Ectodermal cell (in vitro differentiated cells): ENCODE data around the gene MYO1E.
"Not testable (repeated sequence)": the region's sequence is repeated elsewhere in the genome, so short reads cannot be mapped to it uniquely, and the experiment has no call there.

Experiments used
- H3K27ac ChIP-seq: 2 replicates; pipeline ENCODE4 v1.7.0; 2013; ENCODE audit warnings: mild to moderate bottlenecking, low read depth, low read length; ENCODE audit not compliant: insufficient read depth, poor library complexity, severe bottlenecking
- H3K27me3 ChIP-seq: 2 replicates; pipeline ENCODE4 v1.7.0; 2013; ENCODE audit warnings: mild to moderate bottlenecking, low read length; ENCODE audit not compliant: insufficient read depth, control insufficient read depth, poor library complexity, severe bottlenecking
- H3K36me3 ChIP-seq: one replicate; pipeline ENCODE4 v1.7.0; 2013; ENCODE audit warnings: low read length; ENCODE audit not compliant: control insufficient read depth, insufficient read depth
- H3K4me1 ChIP-seq: one replicate; pipeline ENCODE4 v1.7.0; 2013; ENCODE audit warnings: low read length; ENCODE audit not compliant: control insufficient read depth, insufficient read depth
- H3K4me3 ChIP-seq: 2 replicates; pipeline ENCODE4 v1.7.0; 2013; ENCODE audit warnings: low read depth, low read length, control low read depth; ENCODE audit not compliant: insufficient read depth
- H3K9me3 ChIP-seq: 2 replicates; pipeline ENCODE4 v1.7.0; 2013; ENCODE audit warnings: mild to moderate bottlenecking, low read length, moderate library complexity; ENCODE audit not compliant: control insufficient read depth
- WGBS, 2 experiments: methylation state at CpG; one replicate each; pipeline ENCODE4 v1.1.7; 2013; ENCODE audit warnings: missing lambda C conversion rate in 2 of 2; 5-methylcytosine and 5-hydroxymethylcytosine counted together

The MYO1E gene

DNA sequence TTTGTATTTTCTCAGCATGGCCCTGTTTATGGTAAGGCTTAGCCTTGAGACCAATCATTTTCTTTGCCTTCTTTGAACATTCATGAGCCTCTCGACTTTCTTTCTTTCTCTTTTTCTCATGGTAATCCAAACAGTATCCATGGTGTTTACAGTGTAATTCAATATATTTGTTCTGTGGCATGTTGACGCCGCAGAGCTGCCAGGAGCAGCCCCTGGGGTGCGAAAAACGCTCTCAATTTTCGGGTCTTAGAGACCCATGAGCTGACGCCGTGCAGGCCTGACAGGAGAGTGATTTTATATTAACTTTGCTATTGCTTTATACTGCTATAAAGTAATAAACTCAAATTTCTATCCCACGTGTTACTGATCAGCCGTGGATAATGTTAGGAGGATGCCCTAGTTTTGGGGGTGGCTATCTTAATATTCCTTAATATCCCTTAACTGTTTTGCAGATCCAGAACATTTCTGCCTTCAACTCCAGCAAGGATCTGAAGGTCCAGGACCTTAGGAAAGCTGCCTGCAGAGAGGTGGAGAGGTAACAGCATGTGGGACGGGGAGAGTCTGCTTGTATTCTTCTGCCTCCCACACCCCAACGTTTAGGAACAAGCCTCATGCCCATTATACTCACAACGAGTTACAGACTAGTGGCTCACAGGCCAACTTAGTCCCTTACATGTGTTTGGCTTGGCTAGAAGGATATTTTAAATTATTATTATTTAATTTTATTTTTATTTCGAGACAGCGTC, 29.3 kb upstream of the MYO1E start:
- WGBS, 2 experiments: 41 to 45% methylated on average over 9 to 15 of the region's 15 CpGs
- no peak overlapping the region for H3K27ac ChIP-seq
- no peaks in the 10 kb centered on the region for H3K27me3 ChIP-seq
- no peaks in the 10 kb centered on the region for H3K9me3 ChIP-seq
- H3K4me1 ChIP-seq: no peaks in the 10 kb centered on the region
- H3K4me3 ChIP-seq: no peak overlapping the region
- no peaks in the 10 kb centered on the region for H3K36me3 ChIP-seq

DNA sequence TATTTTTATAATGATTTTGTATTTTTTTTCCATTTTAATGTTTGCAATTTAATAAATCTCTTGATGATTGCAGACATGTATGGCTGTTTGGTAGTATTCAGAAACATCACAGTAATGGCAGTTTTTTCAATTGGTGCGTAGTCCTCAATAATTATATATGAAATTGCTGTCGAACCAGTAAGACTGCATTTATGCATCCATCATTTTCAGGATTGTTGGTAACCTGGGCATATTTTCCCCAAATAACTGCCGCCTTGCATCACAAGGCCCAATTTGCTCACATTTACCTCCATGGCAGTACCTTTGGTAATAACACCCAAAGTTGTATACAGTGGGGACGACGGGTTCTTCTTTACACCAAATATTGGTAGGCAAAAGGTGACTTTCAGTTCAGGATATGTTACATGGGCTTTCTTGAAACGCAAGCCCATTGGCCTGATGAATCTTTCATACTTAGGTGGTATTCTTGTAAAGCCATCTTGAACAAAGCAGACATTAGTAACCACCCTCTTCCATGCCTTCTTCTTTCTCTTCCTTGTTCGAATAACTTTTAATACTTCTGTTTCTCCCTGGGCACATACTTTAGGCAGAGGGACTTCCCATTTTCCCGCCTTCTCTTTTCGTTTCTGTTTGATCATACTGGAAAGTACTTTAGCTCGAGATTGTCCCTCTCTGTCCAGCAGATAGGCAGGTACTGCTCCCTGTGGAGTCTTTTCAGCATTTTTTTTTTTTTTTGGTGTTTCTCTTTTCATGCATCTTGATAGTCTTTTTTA, 28.6 kb upstream of the MYO1E start:
- 81 to 83% methylated on average over 10 of the region's 10 CpGs for WGBS, 2 experiments
- H3K4me3 ChIP-seq, H3K4me1 ChIP-seq, H3K27ac ChIP-seq, H3K36me3 ChIP-seq, H3K27me3 ChIP-seq, H3K9me3 ChIP-seq: not testable (repeated sequence)

DNA sequence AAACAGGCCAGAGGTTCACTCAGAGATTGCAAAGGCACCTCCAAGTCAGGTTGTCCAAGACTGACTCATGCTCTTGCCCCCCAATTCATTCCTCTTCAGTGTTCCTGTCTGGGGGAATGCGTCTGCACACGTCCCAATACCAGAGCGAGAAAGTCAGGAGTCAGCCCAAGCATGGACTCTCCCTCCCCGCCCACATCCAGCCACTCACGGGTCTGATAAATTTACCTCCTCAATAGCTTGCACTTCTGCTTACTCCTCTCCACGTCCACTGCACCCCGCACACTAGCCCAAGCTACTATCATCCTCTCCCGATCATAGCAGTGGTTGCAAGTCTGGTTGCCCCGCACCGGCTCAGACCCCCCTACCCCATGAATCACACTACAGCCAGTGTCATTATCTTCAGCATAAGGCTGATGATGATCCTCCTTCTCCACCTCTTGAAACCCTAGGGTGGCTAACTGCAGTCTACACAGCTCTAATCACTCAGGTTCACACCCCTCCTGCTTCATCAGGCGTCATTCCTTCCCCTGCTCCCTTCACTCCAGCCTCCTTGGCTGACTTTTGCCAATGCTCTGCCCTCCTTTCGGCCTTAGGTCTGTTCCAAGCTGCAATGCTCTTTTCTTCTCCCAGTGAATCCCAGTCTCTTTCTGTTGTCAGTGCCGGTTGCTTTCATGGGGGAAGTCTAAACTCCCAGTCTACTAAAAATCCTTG, 27.6 kb upstream of the MYO1E start:
- no peaks in the 10 kb centered on the region for H3K36me3 ChIP-seq
- no peak overlapping the region for H3K4me3 ChIP-seq
- H3K4me1 ChIP-seq: no peaks in the 10 kb centered on the region
- H3K27ac ChIP-seq: no peak overlapping the region
- 87 to 88% methylated on average over 13 of the region's 13 CpGs for WGBS, 2 experiments
- no peaks in the 10 kb centered on the region for H3K9me3 ChIP-seq
- no peaks in the 10 kb centered on the region for H3K27me3 ChIP-seq

DNA sequence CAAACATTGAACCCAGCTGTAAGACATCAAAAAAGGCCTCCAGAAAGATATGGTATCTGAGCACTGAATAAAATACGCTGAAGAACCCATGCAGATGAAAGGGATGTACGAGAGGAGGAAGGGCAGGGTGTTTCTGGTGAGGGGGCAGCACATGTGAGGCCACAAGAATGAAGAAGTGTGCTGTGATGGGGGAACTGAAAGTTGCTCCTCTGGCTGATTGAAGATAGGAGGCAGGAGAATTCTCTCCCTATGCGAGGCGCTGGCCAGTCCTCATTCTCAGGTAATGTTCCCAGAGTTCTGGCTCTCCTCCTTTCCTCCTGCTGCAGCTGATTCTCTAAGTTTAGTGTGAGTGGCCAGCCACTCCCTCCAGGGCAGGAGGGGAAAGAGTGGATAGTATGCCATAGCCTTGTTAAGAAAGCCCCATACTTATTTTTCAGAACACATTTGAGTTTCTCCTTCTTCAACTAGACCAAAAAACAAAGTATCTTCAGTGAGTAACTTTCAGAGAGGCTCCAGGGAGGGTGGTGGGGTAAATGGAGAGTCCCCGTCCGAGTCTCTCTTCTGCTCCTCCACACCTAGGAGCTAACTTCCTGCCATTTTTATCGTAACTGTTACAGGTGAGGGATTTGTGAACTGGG, 26.9 kb upstream of the MYO1E start:
- Histone ChIP-seq H3K9me3 (no peaks in the 10 kb centered on the region), H3K27ac (no peak overlapping the region), H3K4me1 (no peaks in the 10 kb centered on the region), H3K36me3 (no peaks in the 10 kb centered on the region), H3K27me3 (no peaks in the 10 kb centered on the region), H3K4me3 (no peak overlapping the region)
- 92% methylated on average over 7 of the region's 7 CpGs for WGBS, 2 experiments

DNA sequence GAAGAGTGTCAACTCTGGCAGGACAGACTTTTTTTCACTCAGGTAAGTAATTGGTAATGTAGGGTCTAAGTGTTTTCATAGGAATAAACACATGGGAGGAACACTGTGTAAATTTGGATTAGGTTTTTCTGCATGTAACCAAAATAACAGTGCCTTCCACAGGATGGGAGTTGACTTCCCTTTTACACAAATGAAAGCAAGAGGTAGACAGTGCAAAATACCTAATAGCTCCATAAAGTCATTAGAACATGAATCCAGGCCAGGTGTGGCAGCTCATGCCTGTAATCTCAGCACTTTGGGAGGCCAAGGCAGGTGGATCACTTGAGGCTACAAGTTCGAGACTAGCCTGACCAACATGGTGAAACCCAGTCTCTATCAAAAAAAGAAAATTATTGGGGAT, 25.5 kb upstream of the MYO1E start:
- Histone ChIP-seq H3K36me3 (no peaks in the 10 kb centered on the region), H3K27ac (no peak overlapping the region), H3K27me3 (no peaks in the 10 kb centered on the region), H3K9me3 (no peaks in the 10 kb centered on the region), H3K4me1 (no peaks in the 10 kb centered on the region), H3K4me3 (no peak overlapping the region)
- 88 to 89% methylated on average over 1 of the region's 1 CpG for WGBS, 2 experiments

DNA sequence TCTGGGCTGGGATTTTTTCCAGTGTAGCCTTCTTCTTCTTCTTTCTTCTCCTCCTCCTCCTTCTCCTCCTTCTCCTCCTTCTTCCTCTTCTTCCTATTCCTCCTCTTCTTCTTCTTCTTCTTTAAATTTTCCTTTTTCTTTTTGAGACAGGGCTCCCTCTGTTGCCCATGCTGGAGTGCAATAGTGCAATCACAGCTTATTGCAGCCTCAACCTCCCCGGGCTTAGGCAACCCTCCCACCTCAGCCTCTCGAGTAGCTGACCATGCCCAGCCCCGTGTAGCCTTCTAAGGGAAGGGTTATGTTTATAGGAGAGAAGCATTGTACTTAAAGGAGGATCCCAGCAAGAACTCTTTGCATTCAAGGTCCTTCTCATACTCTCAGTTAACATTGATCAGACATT, 24.0 kb upstream of the MYO1E start:
- H3K4me1 ChIP-seq: no peaks in the 10 kb centered on the region
- 52 to 74% methylated on average over 3 of the region's 3 CpGs for WGBS, 2 experiments
- no peak overlapping the region for H3K27ac ChIP-seq
- no peaks in the 10 kb centered on the region for H3K9me3 ChIP-seq
- H3K27me3 ChIP-seq: no peaks in the 10 kb centered on the region
- no peak overlapping the region for H3K4me3 ChIP-seq
- no peaks in the 10 kb centered on the region for H3K36me3 ChIP-seq

DNA sequence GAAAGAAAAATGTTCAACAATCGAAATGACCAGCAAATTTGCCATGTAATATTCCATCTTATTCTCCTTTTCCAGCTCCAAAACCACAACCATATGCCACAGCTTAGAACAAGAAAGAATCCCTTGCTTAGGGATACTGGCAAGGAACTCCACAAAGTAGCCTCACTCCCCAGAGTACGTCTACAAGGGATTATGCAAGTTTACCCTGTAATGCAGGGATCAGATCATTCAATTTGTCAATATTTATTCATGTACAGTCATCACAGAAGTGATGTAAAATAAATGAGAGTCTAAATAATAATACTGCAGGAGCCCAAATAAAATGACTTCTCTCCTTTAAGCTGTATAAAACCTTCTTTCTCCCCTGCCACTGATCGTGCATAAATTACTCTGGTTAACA, 23.5 kb upstream of the MYO1E start:
- H3K9me3 ChIP-seq: no peaks in the 10 kb centered on the region
- H3K4me1 ChIP-seq: no peaks in the 10 kb centered on the region
- no peak overlapping the region for H3K27ac ChIP-seq
- H3K4me3 ChIP-seq: no peak overlapping the region
- H3K27me3 ChIP-seq: no peaks in the 10 kb centered on the region
- H3K36me3 ChIP-seq: no peaks in the 10 kb centered on the region
- WGBS, 2 experiments: 86 to 90% methylated on average over 2 to 3 of the region's 3 CpGs

DNA sequence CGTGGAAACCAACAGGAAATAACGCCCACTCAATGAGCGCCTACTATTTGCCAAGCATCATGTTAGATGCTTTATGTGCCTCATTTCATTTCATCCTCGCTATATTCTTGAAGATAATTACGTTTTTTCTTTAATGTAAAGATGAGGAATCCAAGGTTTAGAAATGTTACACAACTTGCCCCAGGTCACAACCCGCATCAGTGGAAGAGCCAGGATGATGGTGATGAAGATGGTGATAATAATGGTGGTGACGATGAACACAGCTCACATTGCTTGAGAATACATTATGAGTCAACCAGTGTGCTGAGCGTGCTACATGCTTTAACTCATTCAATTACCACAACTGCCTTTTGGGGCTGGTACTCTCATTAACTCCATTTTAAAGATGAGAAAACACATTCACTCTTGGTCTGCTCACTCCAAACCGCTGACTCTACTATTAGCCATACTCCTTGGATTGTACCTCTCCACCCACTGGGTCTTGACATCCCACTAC, 21.5 kb upstream of the MYO1E start:
- Histone ChIP-seq H3K27me3 (no peaks in the 10 kb centered on the region), H3K9me3 (no peaks in the 10 kb centered on the region), H3K27ac (no peak overlapping the region), H3K36me3 (no peaks in the 10 kb centered on the region), H3K4me3 (no peak overlapping the region), H3K4me1 (no peaks in the 10 kb centered on the region)
- WGBS, 2 experiments: 93 to 97% methylated on average over 9 of the region's 9 CpGs

DNA sequence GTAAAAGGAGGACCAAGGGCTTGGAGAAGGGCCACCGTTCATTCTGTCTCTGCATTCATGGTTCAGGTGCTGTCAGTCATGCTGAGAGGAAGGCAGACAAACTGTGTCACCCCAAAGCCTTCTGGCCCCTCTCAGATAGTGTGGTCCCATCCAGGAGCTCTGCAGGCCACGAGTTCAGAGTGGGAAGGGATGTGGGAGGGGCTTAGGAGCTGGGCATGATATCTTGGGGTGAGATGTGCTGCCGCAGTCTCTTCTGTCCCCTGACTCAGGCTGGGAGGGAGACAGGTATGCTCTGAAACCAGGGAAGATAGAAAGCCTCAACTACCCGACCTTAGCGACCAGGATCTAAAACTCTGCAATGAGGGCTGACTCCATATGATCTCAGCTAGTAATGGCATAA, 19.6 kb upstream of the MYO1E start:
- H3K36me3 ChIP-seq: no peaks in the 10 kb centered on the region
- no peaks in the 10 kb centered on the region for H3K27me3 ChIP-seq
- H3K9me3 ChIP-seq: no peaks in the 10 kb centered on the region
- no peaks in the 10 kb centered on the region for H3K4me1 ChIP-seq
- WGBS, 2 experiments: 75 to 79% methylated on average over 5 of the region's 5 CpGs
- H3K4me3 ChIP-seq: no peak overlapping the region
- no peak overlapping the region for H3K27ac ChIP-seq

DNA sequence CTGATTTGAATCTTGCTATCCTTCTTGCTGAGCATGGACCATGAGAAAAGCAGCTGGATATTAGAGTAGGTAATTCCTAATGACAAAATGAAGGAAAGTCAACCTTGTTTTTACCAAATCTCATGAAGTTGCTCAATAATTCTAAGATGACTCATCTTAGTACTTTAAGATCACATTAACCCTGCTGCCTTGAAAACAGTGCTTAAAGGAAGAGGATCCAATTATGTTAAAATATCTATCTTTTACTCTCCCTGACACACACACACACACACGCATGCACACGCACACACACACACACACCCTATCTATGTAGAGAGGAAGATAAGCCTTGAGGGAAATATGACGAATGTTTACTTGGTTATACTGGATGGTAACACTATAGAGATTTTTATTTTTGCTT, 16.0 kb upstream of the MYO1E start:
- no CpG with 5 or more reads among the region's 3 CpGs for WGBS, 2 experiments
- no peaks in the 10 kb centered on the region for H3K36me3 ChIP-seq
- H3K4me1 ChIP-seq: no peaks in the 10 kb centered on the region
- H3K27ac ChIP-seq: no peak overlapping the region
- H3K27me3 ChIP-seq: no peaks in the 10 kb centered on the region
- no peak overlapping the region for H3K4me3 ChIP-seq
- no peaks in the 10 kb centered on the region for H3K9me3 ChIP-seq
